ENCODE data around the gene TRAPPC13.

- TF ChIP-seq CTCF (conservative IDR thresholded peaks at IDR 0.05 in 1 of 2, IDR thresholded peaks at IDR 0.05 in 1 of 2; ENCODE audit: extremely low read depth in 1 of 2, insufficient read depth in 1 of 2, low read depth in 1 of 2, low read length in 2 of 2) (no peak), EZH2 (IDR thresholded peaks at IDR 0.05; ENCODE audit: borderline replicate concordance, low read length) (no peak)
Measured at GRCh38 chr5:65647941-65648340, 23.1 kb downstream of the TRAPPC13 start.

Measured in mammary epithelial cell (primary cell).